Daoy (cell line): ENCODE data around the gene PSG4. TPM values are rescaled to one million over a fixed set of nuclear protein-coding genes. Genes with fewer than 3 reads are reported as not detected.
A peak's percentile ranks its signal among the peaks of the same experiment; 100 is the strongest.
"Not testable (repeated sequence)": the region's sequence is repeated elsewhere in the genome, so short reads cannot be mapped to it uniquely, and the experiment has no call there.

ENCODE experiments used
- DNase-seq: peaks from one replicate; pipeline ENCODE4 v3.0.0-alpha.2; 2015; ENCODE audit warnings: low read depth
- total RNA-seq: library from RNA; depleted of rRNA; stranded (reverse); fragments of >200 nt; shearing (Covaris generic); gene quantifications from 2 replicates; pipeline ENCODE4 v1.2.3, GENCODE V29; 2014; rRNA removed

The PSG4 gene
- total RNA-seq, 1 experiment from 2014 or later: 0.69 TPM

GRCh38 chr19:43198686-43199419, 6.6 kb downstream of the PSG4 start:
- DNase-seq: not testable (repeated sequence)

- not testable (repeated sequence) for DNase-seq
These were observed 7.6 kb downstream of the PSG4 start for GRCh38 chr19:43197666-43198397.

GRCh38 chr19:43194397-43194796, 11.0 kb downstream of the PSG4 start:
- not testable (repeated sequence) for DNase-seq

GRCh38 chr19:43192381-43193155, 12.9 kb downstream of the PSG4 start:
- not testable (repeated sequence) for DNase-seq

- peak; percentile 21 for DNase-seq
These were observed 17.3 kb downstream of the PSG4 start for GRCh38 chr19:43188092-43188491.

- not testable (repeated sequence) for DNase-seq
These were observed 19.0 kb downstream of the PSG4 start, which contains the start of gene PSG5 for GRCh38 chr19:43186311-43186935. PSG5 (minus strand) TSS chr19:43186536; CDS start chr19:43186405, 131 bp downstream.

GRCh38 chr19:43181869-43182771, 23.3 kb downstream of the PSG4 start:
- peak; percentile 85 for DNase-seq

- not testable (repeated sequence) for DNase-seq
These were observed 25.8 kb downstream of the PSG4 start for GRCh38 chr19:43179569-43180147.

- DNase-seq: not testable (repeated sequence)
These were observed 26.9 kb downstream of the PSG4 start for GRCh38 chr19:43178577-43178976.

GRCh38 chr19:43165906-43166305, 39.5 kb downstream of the PSG4 start:
- DNase-seq: not testable (repeated sequence)

- not testable (repeated sequence) for DNase-seq
These were observed 42.3 kb downstream of the PSG4 start for GRCh38 chr19:43163135-43163534.

GRCh38 chr19:43162261-43162660, 43.2 kb downstream of the PSG4 start:
- not testable (repeated sequence) for DNase-seq

- no peak for DNase-seq
These were observed 53.2 kb downstream of the PSG4 start for GRCh38 chr19:43152214-43152613.

- DNase-seq: peak; percentile 23
These were observed 55.6 kb downstream of the PSG4 start for GRCh38 chr19:43149788-43150187.

- peak; percentile 51 for DNase-seq
These were observed 57.2 kb downstream of the PSG4 start for GRCh38 chr19:43148233-43148632.

Other genes starting within 250 kb of the PSG4 start
- not detected in 2 replicates for gene PSG11, start 179.2 kb downstream of the PSG4 start, total RNA-seq
- gene PSG2, start 122.9 kb downstream of the PSG4 start, total RNA-seq: not detected in 2 replicates
- 0.80 and 5.1 TPM in 2 replicates for gene PSG5, start 19.1 kb downstream of the PSG4 start, total RNA-seq
- 0.29 and 0.60 TPM in 2 replicates for gene PSG9, start 63.9 kb upstream of the PSG4 start, total RNA-seq
- not detected in 2 replicates for gene CD177, start 148.0 kb upstream of the PSG4 start, total RNA-seq
- not detected in 2 replicates for gene TEX101, start 209.3 kb upstream of the PSG4 start, total RNA-seq